ENCODE results near the gene RBM44. TPM values are rescaled to one million over a fixed set of nuclear protein-coding genes. Genes with fewer than 3 reads are reported as not detected.

Gene RBM44
- total and polyA plus RNA-seq, 2 experiments from 2014 or later: 0.53 to 0.76 TPM

GRCh38 chr2:237799060-237799428 is 465 bp downstream of the RBM44 start:
- DNase-seq (ENCODE audit: low spot score): no peak
- Histone ChIP-seq H3K4me3 (no peak overlapping the region), H3K4me1 (ENCODE audit: insufficient read depth) (no peaks in the 10 kb centered on the region), H2AFZ (no peak overlapping the region), H3K27me3 (no peaks in the 10 kb centered on the region), H3K4me2 (no peak overlapping the region), H3K9me3 (ENCODE audit: low read depth) (no peaks in the 10 kb centered on the region), H3K36me3 (replicated peaks; ENCODE audit: insufficient read depth, low read depth) (no peaks in the 10 kb centered on the region), H3K9me2 (replicated peaks; ENCODE audit: insufficient read depth) (no peaks in the 10 kb centered on the region), H4K20me1 (ENCODE audit: insufficient read depth, poor library complexity, severe bottlenecking) (no peaks in the 10 kb centered on the region), H3K79me2 (no peaks in the 10 kb centered on the region), H3K27ac (no peak overlapping the region)
- WGBS (ENCODE audit: low lambda C conversion rate, missing lambda C conversion rate): over 99% methylated on average over 23 of the region's 34 CpGs
- TF ChIP-seq EZH2 (IDR thresholded peaks at IDR 0.05; ENCODE audit: borderline replicate concordance) (no peak), EZH2phosphoT487 (IDR thresholded peaks at IDR 0.05; ENCODE audit: low read depth, severe bottlenecking, unreplicated experiment) (no peak), CTCF (IDR thresholded peaks at IDR 0.05; ENCODE audit: poor library complexity) (no peak)

- Histone ChIP-seq H3K27ac (no peak overlapping the region), H3K36me3 (replicated peaks; ENCODE audit: insufficient read depth, low read depth) (no peaks in the 10 kb centered on the region), H3K4me1 (ENCODE audit: insufficient read depth) (no peaks in the 10 kb centered on the region), H3K4me3 (no peak overlapping the region), H2AFZ (no peak overlapping the region), H3K27me3 (no peaks in the 10 kb centered on the region), H3K79me2 (no peaks in the 10 kb centered on the region), H4K20me1 (ENCODE audit: insufficient read depth, poor library complexity, severe bottlenecking) (no peaks in the 10 kb centered on the region), H3K4me2 (no peak overlapping the region), H3K9me2 (replicated peaks; ENCODE audit: insufficient read depth) (no peaks in the 10 kb centered on the region), H3K9me3 (ENCODE audit: low read depth) (no peaks in the 10 kb centered on the region)
- TF ChIP-seq EZH2phosphoT487 (IDR thresholded peaks at IDR 0.05; ENCODE audit: low read depth, severe bottlenecking, unreplicated experiment): no peak
- no peak for TF ChIP-seq EZH2 (IDR thresholded peaks at IDR 0.05; ENCODE audit: borderline replicate concordance)
- no peak for TF ChIP-seq CTCF (IDR thresholded peaks at IDR 0.05; ENCODE audit: poor library complexity)
- WGBS (ENCODE audit: low lambda C conversion rate, missing lambda C conversion rate): 100% methylated on average over 2 of the region's 2 CpGs
- DNase-seq (ENCODE audit: low spot score): no peak
Measured at GRCh38 chr2:237801466-237801865, 2.9 kb downstream of the RBM44 start.

- Histone ChIP-seq H4K20me1 (ENCODE audit: insufficient read depth, poor library complexity, severe bottlenecking) (no peaks in the 10 kb centered on the region), H3K4me3 (no peak overlapping the region), H3K9me2 (replicated peaks; ENCODE audit: insufficient read depth) (no peaks in the 10 kb centered on the region), H2AFZ (no peak overlapping the region), H3K27me3 (no peaks in the 10 kb centered on the region), H3K79me2 (no peaks in the 10 kb centered on the region), H3K9me3 (ENCODE audit: low read depth) (no peaks in the 10 kb centered on the region), H3K4me1 (ENCODE audit: insufficient read depth) (no peaks in the 10 kb centered on the region), H3K36me3 (replicated peaks; ENCODE audit: insufficient read depth, low read depth) (no peaks in the 10 kb centered on the region), H3K27ac (no peak overlapping the region), H3K4me2 (no peak overlapping the region)
- no peak for DNase-seq (ENCODE audit: low spot score)
- 81% methylated on average over 2 of the region's 2 CpGs for WGBS (ENCODE audit: low lambda C conversion rate, missing lambda C conversion rate)
- TF ChIP-seq CTCF (IDR thresholded peaks at IDR 0.05; ENCODE audit: poor library complexity) (no peak), EZH2phosphoT487 (IDR thresholded peaks at IDR 0.05; ENCODE audit: low read depth, severe bottlenecking, unreplicated experiment) (no peak), EZH2 (IDR thresholded peaks at IDR 0.05; ENCODE audit: borderline replicate concordance) (no peak)
Measured at GRCh38 chr2:237806334-237806733, 7.8 kb downstream of the RBM44 start.

GRCh38 chr2:237815637-237816036 is 17.1 kb downstream of the RBM44 start:
- WGBS (ENCODE audit: low lambda C conversion rate, missing lambda C conversion rate): 94% methylated on average over 1 of the region's 1 CpG
- DNase-seq (ENCODE audit: low spot score): no peak
- no peak overlapping the region for H2AFZ ChIP-seq
- H3K4me3 ChIP-seq: no peak overlapping the region
- H3K27ac ChIP-seq: no peak overlapping the region
- no peaks in the 10 kb centered on the region for H3K36me3 ChIP-seq (replicated peaks; ENCODE audit: insufficient read depth, low read depth)
- no peaks in the 10 kb centered on the region for H3K79me2 ChIP-seq
- no peaks in the 10 kb centered on the region for H3K27me3 ChIP-seq
- no peaks in the 10 kb centered on the region for H4K20me1 ChIP-seq (ENCODE audit: insufficient read depth, poor library complexity, severe bottlenecking)
- peaks cover 4% of the 10 kb centered on the region for H3K4me1 ChIP-seq (ENCODE audit: insufficient read depth)
- H3K9me3 ChIP-seq (ENCODE audit: low read depth): no peaks in the 10 kb centered on the region
- no peak overlapping the region for H3K4me2 ChIP-seq
- TF ChIP-seq EZH2 (IDR thresholded peaks at IDR 0.05; ENCODE audit: borderline replicate concordance) (no peak), EZH2phosphoT487 (IDR thresholded peaks at IDR 0.05; ENCODE audit: low read depth, severe bottlenecking, unreplicated experiment) (no peak), CTCF (IDR thresholded peaks at IDR 0.05; ENCODE audit: poor library complexity) (no peak)
- no peaks in the 10 kb centered on the region for H3K9me2 ChIP-seq (replicated peaks; ENCODE audit: insufficient read depth)
